ENCODE measurements around the gene PIGS. TPM values are rescaled to one million over a fixed set of nuclear protein-coding genes. Genes with fewer than 3 reads are reported as not detected.
A peak's percentile ranks its signal among the peaks of the same experiment; 100 is the strongest.

Gene PIGS
- total RNA-seq, 1 donor from 2014 or later, result 63.1 TPM

DNA sequence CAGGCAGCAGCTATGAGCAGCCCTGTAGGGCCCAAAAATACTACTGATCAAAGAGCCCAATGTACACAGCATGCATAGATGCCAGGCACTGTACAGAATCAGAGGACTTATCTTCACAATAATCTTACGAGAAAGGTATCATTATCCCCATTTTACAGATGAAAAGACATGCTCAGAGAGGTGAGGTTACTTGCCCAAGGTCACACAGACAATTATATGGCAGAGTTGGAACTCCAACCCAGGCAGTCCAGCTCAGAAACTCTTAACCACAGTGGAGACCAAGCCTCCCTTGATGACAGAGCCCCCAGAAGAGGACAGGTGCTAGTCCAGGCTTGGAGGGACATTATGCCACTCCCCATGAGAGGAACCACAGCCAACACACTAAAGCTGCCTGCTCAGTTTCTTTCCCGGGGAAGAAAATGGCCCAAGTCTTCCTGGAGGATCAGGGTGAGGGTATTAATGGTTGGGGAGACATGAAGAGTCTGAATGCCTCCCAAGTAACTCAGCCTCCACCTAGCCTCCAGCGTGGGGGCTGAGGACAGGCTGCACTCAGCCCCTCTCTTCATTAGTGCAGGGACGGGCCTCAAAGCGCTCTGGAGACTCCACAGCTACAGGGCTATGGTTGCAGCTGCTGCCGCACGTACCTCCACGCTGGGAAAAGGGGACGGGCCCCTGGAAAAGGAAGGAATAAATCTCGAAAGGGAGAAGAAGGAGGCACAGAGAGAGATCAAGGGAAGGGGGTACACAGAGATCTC lies 19.7 kb downstream of the PIGS start:
- H3K36me3 Mint-ChIP-seq (ENCODE audit: unreplicated experiment), result no peaks in the 10 kb centered on the region
- TF ChIP-seq, protein P1, sequence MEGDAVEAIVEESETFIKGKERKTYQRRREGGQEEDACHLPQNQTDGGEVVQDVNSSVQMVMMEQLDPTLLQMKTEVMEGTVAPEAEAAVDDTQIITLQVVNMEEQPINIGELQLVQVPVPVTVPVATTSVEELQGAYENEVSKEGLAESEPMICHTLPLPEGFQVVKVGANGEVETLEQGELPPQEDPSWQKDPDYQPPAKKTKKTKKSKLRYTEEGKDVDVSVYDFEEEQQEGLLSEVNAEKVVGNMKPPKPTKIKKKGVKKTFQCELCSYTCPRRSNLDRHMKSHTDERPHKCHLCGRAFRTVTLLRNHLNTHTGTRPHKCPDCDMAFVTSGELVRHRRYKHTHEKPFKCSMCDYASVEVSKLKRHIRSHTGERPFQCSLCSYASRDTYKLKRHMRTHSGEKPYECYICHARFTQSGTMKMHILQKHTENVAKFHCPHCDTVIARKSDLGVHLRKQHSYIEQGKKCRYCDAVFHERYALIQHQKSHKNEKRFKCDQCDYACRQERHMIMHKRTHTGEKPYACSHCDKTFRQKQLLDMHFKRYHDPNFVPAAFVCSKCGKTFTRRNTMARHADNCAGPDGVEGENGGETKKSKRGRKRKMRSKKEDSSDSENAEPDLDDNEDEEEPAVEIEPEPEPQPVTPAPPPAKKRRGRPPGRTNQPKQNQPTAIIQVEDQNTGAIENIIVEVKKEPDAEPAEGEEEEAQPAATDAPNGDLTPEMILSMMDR (IDR thresholded peaks at IDR 0.05; ENCODE audit: partially characterized antibody, unreplicated experiment), result no peak
- peaks cover 6% of the 10 kb centered on the region for H3K9me3 Mint-ChIP-seq (ENCODE audit: unreplicated experiment)
- H3K27ac Mint-ChIP-seq (ENCODE audit: unreplicated experiment), result peak overlapping the region; percentile 87
- H3K4me3 Mint-ChIP-seq (ENCODE audit: unreplicated experiment), result peak overlapping the region; percentile 94
- H3K4me1 Mint-ChIP-seq (ENCODE audit: low read depth, unreplicated experiment), result peaks cover 14% of the 10 kb centered on the region
- peaks cover 11% of the 10 kb centered on the region for H3K27me3 Mint-ChIP-seq (ENCODE audit: unreplicated experiment)
- peak; percentile 39 for DNase-seq

GRCh38 chr17:28550858-28551257 lies 20.5 kb downstream of the PIGS start:
- Mint-ChIP-seq H3K9me3 (ENCODE audit: unreplicated experiment) (peaks cover 6% of the 10 kb centered on the region), H3K36me3 (ENCODE audit: unreplicated experiment) (no peaks in the 10 kb centered on the region)

GRCh38 chr17:28549236-28550132 lies 21.8 kb downstream of the PIGS start:
- H3K9me3 Mint-ChIP-seq (ENCODE audit: unreplicated experiment), result peaks cover 6% of the 10 kb centered on the region
- no peaks in the 10 kb centered on the region for H3K36me3 Mint-ChIP-seq (ENCODE audit: unreplicated experiment)
- H3K27me3 Mint-ChIP-seq (ENCODE audit: unreplicated experiment), result peaks cover 13% of the 10 kb centered on the region
- no peak overlapping the region for H3K27ac Mint-ChIP-seq (ENCODE audit: unreplicated experiment)
- H3K4me1 Mint-ChIP-seq (ENCODE audit: low read depth, unreplicated experiment), result peaks cover 16% of the 10 kb centered on the region
- no peak for DNase-seq
- TF ChIP-seq, protein P1 (IDR thresholded peaks at IDR 0.05; ENCODE audit: partially characterized antibody, unreplicated experiment), result no peak
- no peak overlapping the region for H3K4me3 Mint-ChIP-seq (ENCODE audit: unreplicated experiment)

More at GRCh38 chr17:28550858-28551257, 20.5 kb downstream of the PIGS start:
- no peak for DNase-seq
- Mint-ChIP-seq H3K27me3 (ENCODE audit: unreplicated experiment) (peaks cover 11% of the 10 kb centered on the region), H3K27ac (ENCODE audit: unreplicated experiment) (no peak overlapping the region), H3K4me1 (ENCODE audit: low read depth, unreplicated experiment) (peaks cover 14% of the 10 kb centered on the region), H3K4me3 (ENCODE audit: unreplicated experiment) (peak overlapping the region; percentile 94)
- TF ChIP-seq, protein P1 (IDR thresholded peaks at IDR 0.05; ENCODE audit: partially characterized antibody, unreplicated experiment), result no peak

DNA sequence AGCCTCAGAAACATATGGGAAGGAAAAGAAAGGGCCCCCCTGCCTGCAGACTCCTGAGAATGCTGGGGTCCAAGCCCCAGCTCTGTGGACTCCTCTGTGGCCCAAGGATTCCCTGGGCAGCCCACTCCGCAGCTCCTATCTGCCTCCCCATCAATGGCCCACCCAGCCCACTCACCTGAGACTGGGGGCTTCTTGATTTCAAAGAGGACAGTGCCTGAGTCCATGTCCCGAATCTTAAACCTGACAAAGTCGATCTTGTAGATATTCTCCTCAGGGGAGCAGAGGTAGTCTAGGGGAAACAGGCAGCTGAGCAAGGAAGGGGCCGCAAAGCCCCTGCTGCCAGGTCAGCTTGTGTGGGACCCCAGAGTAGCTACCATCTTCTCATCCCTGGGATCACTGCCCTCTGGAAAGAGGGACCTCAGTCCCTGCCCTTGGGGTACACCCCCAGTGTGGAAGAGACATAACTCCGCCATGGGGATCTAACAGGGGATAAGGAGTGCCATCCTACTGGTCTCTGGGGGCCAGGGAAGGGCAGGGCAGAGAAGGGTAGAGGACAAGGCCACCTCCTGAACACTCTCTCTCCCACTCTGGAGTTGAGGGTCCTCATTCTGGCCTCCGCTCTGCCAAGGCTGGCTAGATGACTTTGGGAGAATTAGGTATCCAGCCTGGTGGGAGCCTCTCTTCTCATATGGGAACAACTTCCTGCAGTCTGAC lies 22.8 kb downstream of the PIGS start:
- Mint-ChIP-seq H3K4me3 (ENCODE audit: unreplicated experiment) (no peak overlapping the region), H3K27me3 (ENCODE audit: unreplicated experiment) (peaks cover 13% of the 10 kb centered on the region), H3K4me1 (ENCODE audit: low read depth, unreplicated experiment) (peaks cover 16% of the 10 kb centered on the region), H3K9me3 (ENCODE audit: unreplicated experiment) (peaks cover 3% of the 10 kb centered on the region), H3K36me3 (ENCODE audit: unreplicated experiment) (no peaks in the 10 kb centered on the region), H3K27ac (ENCODE audit: unreplicated experiment) (no peak overlapping the region)
- TF ChIP-seq, protein P1 (IDR thresholded peaks at IDR 0.05; ENCODE audit: partially characterized antibody, unreplicated experiment), result peak; percentile 51
- no peak for DNase-seq
